HG03558 (cell line): ENCODE measurements around the gene VPS16.

ENCODE experiments used
- ATAC-seq: cut with Tn5 transposase; IDR thresholded peaks from one replicate; pipeline ENCODE4 v1.9.1; 2021; ENCODE audit warnings: moderate number of reproducible peaks; ENCODE audit not compliant: unreplicated experiment; ENCODE audit errors: extremely low read depth

Gene VPS16

GRCh38 chr20:2840138-2840966, at the start of gene VPS16, which contains the start of gene PCED1A:
VPS16 (plus strand) TSS chr20:2840745; CDS start chr20:2840775, 30 bp downstream.
PCED1A (minus strand) TSS chr20:2840655; CDS start chr20:2839912, 743 bp downstream.
- peak; percentile 81 for ATAC-seq

DNA sequence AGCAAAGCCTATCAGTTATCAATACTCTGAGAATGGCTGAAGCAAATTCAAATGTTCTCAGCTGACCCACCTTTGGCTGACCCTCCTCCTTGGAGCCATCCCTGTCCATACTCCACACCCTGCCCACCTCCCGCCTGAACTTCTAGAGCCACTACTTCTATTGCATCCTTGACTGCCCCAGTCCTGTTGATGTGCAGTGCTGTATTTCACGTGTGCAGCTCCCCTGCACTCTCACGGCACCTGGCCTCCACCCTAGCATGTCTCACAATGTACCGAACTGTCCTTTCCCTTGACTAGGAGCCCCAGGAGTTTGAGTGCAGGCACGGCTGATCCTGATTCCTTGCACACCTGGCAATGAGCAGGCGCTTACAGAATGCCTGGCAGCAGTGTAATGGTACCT, 47.1 kb upstream of the VPS16 start:
- ATAC-seq = no peak

DNA sequence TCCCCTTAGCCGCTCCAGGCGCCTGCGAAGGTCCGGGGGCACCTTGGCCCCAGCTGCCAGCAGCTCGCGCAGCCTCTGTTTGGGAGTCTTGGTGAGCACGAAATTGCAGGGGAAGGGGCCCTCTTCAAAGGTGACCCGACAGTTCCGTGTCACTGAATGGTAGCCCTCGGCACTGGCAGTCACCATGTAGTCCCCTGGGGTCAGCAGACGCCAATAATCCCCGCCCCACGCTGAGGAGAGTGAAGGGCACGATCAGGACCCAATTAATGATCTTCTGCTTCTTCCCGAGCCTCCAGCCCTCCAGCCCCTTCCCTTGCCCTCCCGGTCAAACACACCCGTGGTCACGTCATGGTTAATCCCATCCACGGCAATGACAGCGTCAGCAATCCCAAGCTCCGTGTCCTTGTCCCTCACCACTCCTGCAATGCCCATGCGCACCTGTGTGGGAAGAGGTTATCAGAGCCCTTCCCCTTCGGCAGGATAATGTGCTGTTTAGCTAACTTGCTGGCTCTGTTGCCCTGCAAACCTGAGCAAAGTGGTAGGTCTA, 46.3 kb upstream of the VPS16 start:
- no peak for ATAC-seq

GRCh38 chr20:2794866-2795447, 45.6 kb upstream of the VPS16 start:
- ATAC-seq = no peak

- no peak for ATAC-seq
These were observed 45.1 kb upstream of the VPS16 start for GRCh38 chr20:2795451-2795850.

GRCh38 chr20:2796011-2796660, 44.4 kb upstream of the VPS16 start:
- no peak for ATAC-seq

- no peak for ATAC-seq
These were observed 43.2 kb upstream of the VPS16 start for GRCh38 chr20:2797136-2797983.

GRCh38 chr20:2798095-2798805, 42.3 kb upstream of the VPS16 start:
- no peak for ATAC-seq

GRCh38 chr20:2798814-2799213, 41.7 kb upstream of the VPS16 start:
- no peak for ATAC-seq

GRCh38 chr20:2799271-2799670, 41.3 kb upstream of the VPS16 start:
- ATAC-seq = no peak

GRCh38 chr20:2799688-2800520, 40.6 kb upstream of the VPS16 start:
- no peak for ATAC-seq

GRCh38 chr20:2800521-2801285, 39.8 kb upstream of the VPS16 start, which contains the start of gene CPXM1:
CPXM1 (minus strand) TSS chr20:2800627; CDS start chr20:2800572, 55 bp downstream.
- no peak for ATAC-seq

- no peak for ATAC-seq
These were observed 39.2 kb upstream of the VPS16 start for GRCh38 chr20:2801286-2801728.

DNA sequence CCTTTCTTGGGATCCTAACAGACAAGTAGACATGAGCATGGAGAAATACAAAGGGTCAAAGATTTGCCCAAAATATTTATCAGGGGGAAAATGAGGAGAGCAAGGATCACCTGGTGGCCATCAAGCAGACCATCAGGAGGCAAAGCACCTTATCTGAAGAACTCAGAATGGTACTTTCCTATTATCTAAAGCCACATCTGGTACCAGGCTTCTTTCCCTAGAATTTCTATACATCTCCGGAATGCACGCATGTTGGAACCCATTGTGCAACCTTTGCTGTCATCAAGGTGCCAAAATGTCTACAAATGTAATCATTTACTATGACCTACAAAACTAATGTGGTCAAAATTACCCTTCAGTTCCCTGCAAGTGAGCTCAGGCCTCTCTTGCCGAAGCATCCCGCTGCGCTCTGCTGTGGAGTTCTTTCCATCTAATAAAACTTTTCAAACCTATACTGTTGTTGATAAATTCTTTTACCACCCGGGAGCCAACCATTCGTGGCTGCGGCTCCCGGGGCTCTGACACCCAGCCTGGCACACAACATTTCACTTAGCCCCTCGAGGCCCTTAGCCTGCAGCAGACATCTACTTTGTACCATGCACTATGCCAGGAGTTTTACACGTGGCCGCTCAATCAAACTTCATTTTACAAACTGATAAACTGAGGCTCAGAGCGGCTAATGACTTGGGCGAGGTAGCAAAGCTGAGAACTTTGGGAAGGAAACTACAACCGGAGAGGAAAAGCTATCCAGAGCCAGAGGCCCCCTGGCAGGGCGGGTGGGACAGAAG, 36.3 kb upstream of the VPS16 start:
- no peak for ATAC-seq

GRCh38 chr20:2804852-2805688, 35.5 kb upstream of the VPS16 start:
- no peak for ATAC-seq
